GM10248 (cell line): ENCODE data around the gene ADGRG1.
"Not testable (repeated sequence)": the region's sequence is repeated elsewhere in the genome, so short reads cannot be mapped to it uniquely, and the experiment has no call there.

Source experiments
- CTCF ChIA-PET: fragments of 300-600 bp; sonication (Branson Sonifier 250); formaldehyde crosslinking; extraction: SDS; loops from one replicate; lab custom pipeline; 2021; ENCODE audit warnings: antibody characterized with exemption; lab: Yijun Ruan, JAX
- POLR2A ChIA-PET: fragments of 350-650 bp; sonication (Branson Sonifier 250); formaldehyde crosslinking; extraction: SDS; loops from one replicate; lab custom pipeline; 2020; ENCODE audit warnings: antibody characterized with exemption; lab: Yijun Ruan, JAX
- DNase-seq: peaks from one replicate; pipeline ENCODE4 v3.0.0; 2012; ENCODE audit errors: extremely low spot score
- TF ChIP-seq, protein P1 (sequence below): IDR thresholded peaks from 2 replicates; pipeline ENCODE4 v1.5.1; 2012; ENCODE audit warnings: mild to moderate bottlenecking, low read depth; ENCODE audit errors: extremely low read depth, missing control alignments, control extremely low read depth

ADGRG1 gene

DNA sequence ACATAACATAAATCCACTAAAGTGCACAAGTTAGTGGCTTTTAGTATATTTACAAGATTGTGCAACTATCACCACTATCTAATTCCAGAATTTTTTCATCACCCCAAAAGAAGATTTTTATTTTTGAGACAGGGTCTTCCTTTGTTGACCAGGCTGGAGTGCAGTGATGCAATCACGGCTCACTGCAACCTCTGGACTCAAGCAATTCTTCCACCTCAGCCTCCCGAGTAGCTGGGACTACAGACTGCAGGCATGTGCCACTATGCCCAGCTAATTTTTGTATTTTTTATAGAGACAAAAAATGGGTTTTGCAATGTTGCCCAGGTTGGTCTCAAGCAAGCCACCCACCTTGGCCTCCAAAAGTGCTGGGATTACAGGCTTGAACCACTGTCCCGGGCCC lies 81.2 kb downstream of the ADGRG1 start:
- TF ChIP-seq, protein P1, sequence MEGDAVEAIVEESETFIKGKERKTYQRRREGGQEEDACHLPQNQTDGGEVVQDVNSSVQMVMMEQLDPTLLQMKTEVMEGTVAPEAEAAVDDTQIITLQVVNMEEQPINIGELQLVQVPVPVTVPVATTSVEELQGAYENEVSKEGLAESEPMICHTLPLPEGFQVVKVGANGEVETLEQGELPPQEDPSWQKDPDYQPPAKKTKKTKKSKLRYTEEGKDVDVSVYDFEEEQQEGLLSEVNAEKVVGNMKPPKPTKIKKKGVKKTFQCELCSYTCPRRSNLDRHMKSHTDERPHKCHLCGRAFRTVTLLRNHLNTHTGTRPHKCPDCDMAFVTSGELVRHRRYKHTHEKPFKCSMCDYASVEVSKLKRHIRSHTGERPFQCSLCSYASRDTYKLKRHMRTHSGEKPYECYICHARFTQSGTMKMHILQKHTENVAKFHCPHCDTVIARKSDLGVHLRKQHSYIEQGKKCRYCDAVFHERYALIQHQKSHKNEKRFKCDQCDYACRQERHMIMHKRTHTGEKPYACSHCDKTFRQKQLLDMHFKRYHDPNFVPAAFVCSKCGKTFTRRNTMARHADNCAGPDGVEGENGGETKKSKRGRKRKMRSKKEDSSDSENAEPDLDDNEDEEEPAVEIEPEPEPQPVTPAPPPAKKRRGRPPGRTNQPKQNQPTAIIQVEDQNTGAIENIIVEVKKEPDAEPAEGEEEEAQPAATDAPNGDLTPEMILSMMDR = no peak
- POLR2A ChIA-PET = no interaction called here
- CTCF ChIA-PET = no interaction called here
- no peak for DNase-seq

DNA sequence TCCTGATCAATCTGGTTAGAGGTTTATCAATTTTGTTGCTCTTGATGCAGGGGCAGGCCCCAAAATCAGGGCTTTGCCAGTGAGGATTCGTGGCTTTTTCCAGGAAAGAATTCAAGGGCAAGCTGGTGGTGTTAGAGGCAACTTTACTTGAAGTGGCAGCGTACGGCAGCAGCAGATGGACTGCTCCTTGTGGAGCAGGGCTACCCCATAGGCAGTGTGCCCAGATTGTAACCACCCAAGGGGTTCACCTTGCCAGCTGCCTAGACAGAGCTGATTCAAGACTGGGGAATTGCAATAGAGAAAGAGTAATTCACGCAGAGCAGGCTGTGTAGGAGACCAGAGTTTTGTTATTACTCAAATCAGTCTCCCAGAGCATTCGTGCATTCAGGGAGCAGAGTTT lies 82.9 kb downstream of the ADGRG1 start:
- ChIA-PET CTCF (interaction anchor here (1.0 to 1.5 kb wide), 4 partner anchors 9 to 135 kb away, joined by 3 to 4 read pairs (median 3); no protein-coding TSS in a partner anchor), POLR2A (no interaction called here)
- TF ChIP-seq, protein P1 = no peak
- DNase-seq = no peak

DNA sequence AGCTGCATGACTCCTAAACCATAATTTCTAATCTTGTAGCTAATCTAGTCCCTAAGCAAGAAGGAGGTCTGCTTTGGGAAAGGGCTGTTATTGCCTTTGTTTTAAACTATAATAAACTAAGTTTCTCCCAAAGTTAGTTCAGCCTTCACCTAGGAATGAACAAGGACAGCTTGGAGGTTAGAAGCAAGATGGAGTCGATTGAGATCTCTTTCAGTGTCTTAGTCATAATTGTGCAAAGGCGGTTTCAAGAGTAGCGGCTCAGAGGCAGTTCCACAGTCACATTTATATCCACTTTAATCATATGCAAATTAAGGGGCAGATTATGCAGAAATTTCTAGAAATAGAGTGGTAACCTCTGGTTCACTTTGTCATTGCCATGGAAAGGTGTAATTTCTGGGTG lies 83.6 kb downstream of the ADGRG1 start:
- ChIA-PET POLR2A (no interaction called here), CTCF (interaction anchor here (0.9 to 1.5 kb wide), 5 partner anchors 9 to 136 kb away, joined by 3 to 4 read pairs (median 3); no protein-coding TSS in a partner anchor)

DNA sequence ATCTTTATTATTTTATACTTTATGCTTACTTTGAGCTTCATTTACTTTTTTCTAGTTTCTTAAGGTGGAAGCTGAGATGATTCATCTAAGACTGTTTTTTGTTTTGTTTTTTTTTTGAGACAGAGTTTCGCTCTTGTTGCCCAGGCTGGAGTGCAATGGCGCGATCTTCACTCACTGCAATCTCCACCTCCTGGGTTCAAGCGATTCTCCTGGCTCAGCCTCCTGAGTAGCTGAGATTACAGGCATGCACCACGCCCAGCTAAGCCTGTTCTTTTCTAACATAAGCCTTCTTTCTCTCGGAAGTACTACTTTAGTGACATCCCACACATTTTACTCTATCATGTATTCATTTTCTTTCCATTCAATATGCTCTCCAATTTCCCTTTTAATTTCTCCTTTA lies 84.1 kb downstream of the ADGRG1 start:
- POLR2A ChIA-PET, DNase-seq: not testable (repeated sequence)
- CTCF ChIA-PET = interaction anchor here (0.9 to 1.5 kb wide), 3 partner anchors 9 to 23 kb away, joined by 3 to 4 read pairs (median 3); no protein-coding TSS in a partner anchor

More for the DNA sequence above, 83.6 kb downstream of the ADGRG1 start:
- TF ChIP-seq, protein P1 = no peak
- DNase-seq = no peak

DNA sequence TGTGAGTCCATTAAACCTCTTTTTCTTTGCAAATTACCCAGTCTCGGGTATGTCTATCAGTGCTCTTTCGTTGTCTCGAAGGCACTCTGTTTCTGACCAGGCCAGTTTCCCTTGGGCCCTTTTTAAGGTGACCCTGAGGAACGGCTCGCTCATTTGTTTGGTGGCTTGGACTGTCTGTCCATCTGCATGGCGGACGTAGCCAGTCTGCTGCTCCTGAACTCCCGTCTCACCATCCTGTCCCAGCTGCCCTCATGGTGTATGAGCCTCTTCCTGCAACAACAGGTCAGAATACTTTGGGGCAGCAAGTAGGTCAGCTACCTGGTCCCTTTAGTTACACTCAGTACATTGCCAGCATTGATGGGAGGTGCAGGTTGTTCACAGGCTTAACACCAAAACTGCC lies 85.2 kb downstream of the ADGRG1 start:
- DNase-seq = no peak
- TF ChIP-seq, protein P1 = no peak
- CTCF ChIA-PET = interaction anchor here (1.5 kb wide), 1 partner anchor 29 kb away, joined by 3 read pairs; no protein-coding TSS in a partner anchor
- POLR2A ChIA-PET = no interaction called here

DNA sequence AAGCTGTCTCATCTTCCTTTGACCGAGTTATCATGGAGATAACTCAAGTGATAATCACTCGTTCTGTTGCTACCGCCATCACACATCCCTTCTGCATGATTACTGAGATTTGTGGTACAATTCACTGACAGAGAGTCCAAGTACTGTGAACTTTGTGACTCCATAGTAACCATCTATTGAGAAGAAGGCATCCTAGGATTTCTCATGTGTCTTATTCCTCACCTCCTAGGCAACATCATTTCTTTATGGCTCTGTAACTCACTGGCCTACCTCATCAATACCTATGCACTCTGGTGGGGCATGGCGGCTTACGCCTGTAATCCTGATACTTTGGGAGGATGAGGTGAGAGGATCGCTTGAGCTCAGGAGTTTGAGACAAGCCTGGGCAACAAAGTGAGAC lies 85.6 kb downstream of the ADGRG1 start:
- DNase-seq = no peak
- ChIA-PET POLR2A (no interaction called here), CTCF (interaction anchor here (1.5 kb wide), 1 partner anchor 30 kb away, joined by 3 read pairs; no protein-coding TSS in a partner anchor)
- TF ChIP-seq, protein P1 = no peak
